PC-3 (cell line): ENCODE data around the gene ZNF138. TPM values are rescaled to one million over a fixed set of nuclear protein-coding genes. Genes with fewer than 3 reads are reported as not detected.

ENCODE experiments used
- ATAC-seq: fragments of 200-7000 bp; cut with Tn5 transposase; 2 replicates; pipeline ENCODE4 v1.9.1; 2020; ENCODE audit warnings: mild to moderate bottlenecking, moderate library complexity
- BruUV-seq: library from RNA; stranded (reverse); fragments of 400-500 nt; replicated peaks from 2 replicates; lab custom pipeline; 2021; lab: Mats Ljungman, UMichigan
- CTCF ChIA-PET: fragments of 300-600 bp; sonication (Branson Sonifier 250); formaldehyde crosslinking; loops from one replicate; lab custom pipeline; 2022; ENCODE audit warnings: antibody characterized with exemption; lab: Charles Lee
- POLR2A ChIA-PET: fragments of 300-600 bp; sonication (Branson Sonifier 250); formaldehyde crosslinking; loops from one replicate; lab custom pipeline; 2022; ENCODE audit warnings: antibody characterized with exemption; ENCODE audit not compliant: unreplicated experiment; lab: Charles Lee
- DNase-seq: peaks from one replicate; pipeline ENCODE4 v3.0.0-alpha.2; 2015
- H2AFZ ChIP-seq: fragments of 300-600 bp; sonication (generic); 2 replicates; pipeline ENCODE4 v1.6.0; 2016; ENCODE audit warnings: antibody characterized with exemption, low read length
- H3F3A ChIP-seq: fragments of 300-600 bp; sonication (generic); one replicate; pipeline ENCODE4 v1.6.0; 2017; ENCODE audit warnings: antibody characterized with exemption, low read length, control low read depth, mild to moderate bottlenecking; ENCODE audit not compliant: unreplicated experiment
- H3K27ac ChIP-seq: fragments of 300-600 bp; sonication (generic); 2 replicates; pipeline ENCODE4 v1.5.1; 2016; ENCODE audit warnings: mild to moderate bottlenecking, low read length
- H3K27me3 ChIP-seq: fragments of 300-600 bp; sonication (generic); 2 replicates; pipeline ENCODE4 v1.6.1; 2016; ENCODE audit warnings: low read length, mixed read lengths
- H3K36me3 ChIP-seq: fragments of 300-600 bp; sonication (generic); 2 replicates; pipeline ENCODE4 v1.6.1; 2016; ENCODE audit warnings: low read depth, mixed run types, low read length, mixed read lengths
- H3K4me1 ChIP-seq: fragments of 300-600 bp; sonication (generic); 2 replicates; pipeline ENCODE4 v1.5.1; 2016; ENCODE audit warnings: low read length; ENCODE audit not compliant: insufficient read depth
- H3K4me2 ChIP-seq: fragments of 300-600 bp; sonication (generic); 2 replicates; pipeline ENCODE4 v1.6.0; 2016; ENCODE audit warnings: low read length
- H3K4me3 ChIP-seq: fragments of 300-600 bp; sonication (generic); 2 replicates; pipeline ENCODE4 v1.5.1; 2016; ENCODE audit warnings: mild to moderate bottlenecking, low read length, mixed read lengths
- H3K79me2 ChIP-seq: fragments of 300-600 bp; sonication (generic); 2 replicates; pipeline ENCODE4 v1.6.1; 2017; ENCODE audit warnings: low read length, mixed read lengths
- H3K9ac ChIP-seq: fragments of 300-600 bp; sonication (generic); 2 replicates; pipeline ENCODE4 v1.6.0; 2016; ENCODE audit warnings: mild to moderate bottlenecking, low read length
- H3K9me2 ChIP-seq: fragments of 300-600 bp; sonication (generic); replicated peaks from 2 replicates; pipeline ENCODE4 v1.6.1; 2016; ENCODE audit warnings: mixed run types, low read length, mixed read lengths
- H3K9me3 ChIP-seq: fragments of 300-600 bp; sonication (generic); 2 replicates; pipeline ENCODE4 v1.6.1; 2016; ENCODE audit warnings: low read length, mixed read lengths
- H4K20me1 ChIP-seq: fragments of 300-600 bp; sonication (generic); 2 replicates; pipeline ENCODE4 v1.6.1; 2016; ENCODE audit warnings: low read length, mixed read lengths
- EZH2 ChIP-seq: fragments of 300-600 bp; sonication (generic); IDR thresholded peaks from one replicate; pipeline ENCODE4 v1.6.1; 2017; ENCODE audit warnings: antibody characterized with exemption, mild to moderate bottlenecking, low read length; ENCODE audit not compliant: unreplicated experiment
- EZH2phosphoT487 ChIP-seq: fragments of 300-600 bp; sonication (generic); IDR thresholded peaks from 2 replicates; pipeline ENCODE4 v1.6.1; 2018; ENCODE audit warnings: mild to moderate bottlenecking, antibody characterized with exemption, low read length, borderline replicate concordance
- intact Hi-C: fragments of 100-400 bp; cut with micrococcal nuclease; formaldehyde crosslinking; loops from 2 replicates; pipeline ENCODE4 v1.9.0; 2023
- total RNA-seq: library from RNA; depleted of rRNA; stranded (reverse); fragments of >200 nt; gene quantifications from 2 replicates; pipeline ENCODE4 v1.2.3, GENCODE V29; 2014
- TF ChIP-seq, protein P1 (sequence below): fragments of 300-600 bp; sonication (generic); conservative IDR thresholded peaks from 2 replicates; pipeline ENCODE4 v1.5.1; 2017; ENCODE audit warnings: antibody characterized with exemption, low read depth, mild to moderate bottlenecking, low read length

ZNF138 gene
- total RNA-seq, 1 experiment from 2014 or later, result 10.9 TPM

DNA sequence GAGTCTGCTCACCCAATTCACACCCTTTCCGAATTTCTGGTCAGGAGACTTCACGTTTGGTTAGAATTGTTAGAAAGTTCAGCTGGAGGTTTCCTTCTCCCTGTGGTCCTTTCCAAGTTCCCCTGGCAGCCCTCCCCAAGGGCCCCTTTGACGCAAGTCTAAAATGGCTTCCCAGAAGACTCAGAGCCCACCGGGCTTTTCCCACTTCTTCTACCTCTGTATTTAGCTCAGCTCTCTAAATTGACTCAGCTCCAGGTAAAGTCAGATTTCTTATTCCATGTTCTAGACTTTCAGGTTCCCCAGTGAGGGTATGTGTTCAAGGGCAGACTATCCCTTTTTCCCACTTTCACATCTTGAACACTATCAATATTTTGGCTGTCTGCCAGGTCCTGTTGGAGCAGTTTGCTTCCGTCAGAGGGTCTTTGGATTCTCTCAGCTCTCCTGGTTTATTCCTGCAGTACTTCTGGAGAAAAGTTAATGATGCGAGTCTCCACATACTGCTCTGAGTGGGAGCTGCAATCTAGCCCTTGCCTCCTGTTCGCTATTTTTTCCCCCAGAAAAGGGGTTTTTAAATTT, 55.8 kb downstream of the ZNF138 start:
- TF ChIP-seq, protein P1, sequence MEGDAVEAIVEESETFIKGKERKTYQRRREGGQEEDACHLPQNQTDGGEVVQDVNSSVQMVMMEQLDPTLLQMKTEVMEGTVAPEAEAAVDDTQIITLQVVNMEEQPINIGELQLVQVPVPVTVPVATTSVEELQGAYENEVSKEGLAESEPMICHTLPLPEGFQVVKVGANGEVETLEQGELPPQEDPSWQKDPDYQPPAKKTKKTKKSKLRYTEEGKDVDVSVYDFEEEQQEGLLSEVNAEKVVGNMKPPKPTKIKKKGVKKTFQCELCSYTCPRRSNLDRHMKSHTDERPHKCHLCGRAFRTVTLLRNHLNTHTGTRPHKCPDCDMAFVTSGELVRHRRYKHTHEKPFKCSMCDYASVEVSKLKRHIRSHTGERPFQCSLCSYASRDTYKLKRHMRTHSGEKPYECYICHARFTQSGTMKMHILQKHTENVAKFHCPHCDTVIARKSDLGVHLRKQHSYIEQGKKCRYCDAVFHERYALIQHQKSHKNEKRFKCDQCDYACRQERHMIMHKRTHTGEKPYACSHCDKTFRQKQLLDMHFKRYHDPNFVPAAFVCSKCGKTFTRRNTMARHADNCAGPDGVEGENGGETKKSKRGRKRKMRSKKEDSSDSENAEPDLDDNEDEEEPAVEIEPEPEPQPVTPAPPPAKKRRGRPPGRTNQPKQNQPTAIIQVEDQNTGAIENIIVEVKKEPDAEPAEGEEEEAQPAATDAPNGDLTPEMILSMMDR, result no peak
- no peak for TF ChIP-seq EZH2phosphoT487
- no peak for TF ChIP-seq EZH2
- no peak overlapping the region for H3K27ac ChIP-seq
- H3K4me1 ChIP-seq, result no peaks in the 10 kb centered on the region
- DNase-seq, result no peak
- ChIA-PET POLR2A (no interaction called here), CTCF (no interaction called here)
- no peaks in the 10 kb centered on the region for H3K9me2 ChIP-seq
- ATAC-seq, result no peak
- H4K20me1 ChIP-seq, result no peaks in the 10 kb centered on the region
- no peaks in the 10 kb centered on the region for H3K36me3 ChIP-seq
- H3K4me2 ChIP-seq, result no peak overlapping the region
- no peak overlapping the region for H3K9ac ChIP-seq
- H3K4me3 ChIP-seq, result no peak overlapping the region
- H3F3A ChIP-seq, result no peaks in the 10 kb centered on the region
- H3K9me3 ChIP-seq, result no peaks in the 10 kb centered on the region
- H2AFZ ChIP-seq, result no peak overlapping the region
- H3K27me3 ChIP-seq, result no peaks in the 10 kb centered on the region
- no TSS peak for BruUV-seq
- intact Hi-C loops, result no loop called here
- no peaks in the 10 kb centered on the region for H3K79me2 ChIP-seq

DNA sequence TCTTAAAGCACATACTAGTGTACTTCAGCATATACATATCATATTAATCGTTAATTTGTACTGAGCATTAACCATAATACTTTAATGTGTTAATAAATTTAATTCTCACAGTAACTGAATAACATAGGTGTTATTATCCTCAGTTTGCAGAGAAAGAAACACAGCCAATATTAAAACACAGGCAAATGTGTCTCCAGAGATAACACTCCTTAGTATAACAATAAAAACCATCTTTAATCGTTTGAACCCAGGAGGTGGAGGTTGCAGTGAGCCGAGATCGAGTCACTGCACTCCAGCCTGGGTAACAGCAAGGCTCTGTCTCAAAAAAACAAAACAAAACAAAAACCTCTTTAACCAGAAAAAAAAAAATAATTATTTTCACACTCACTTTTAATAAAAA, 59.5 kb downstream of the ZNF138 start:
- no peak for TF ChIP-seq EZH2
- no peak for TF ChIP-seq EZH2phosphoT487
- TF ChIP-seq, protein P1, result no peak
- Histone ChIP-seq H4K20me1 (no peaks in the 10 kb centered on the region), H2AFZ (no peak overlapping the region), H3K79me2 (no peaks in the 10 kb centered on the region), H3K36me3 (no peaks in the 10 kb centered on the region), H3K27me3 (no peaks in the 10 kb centered on the region), H3K9ac (no peak overlapping the region), H3K27ac (no peak overlapping the region), H3K4me1 (no peaks in the 10 kb centered on the region), H3K4me3 (no peak overlapping the region), H3F3A (no peaks in the 10 kb centered on the region), H3K4me2 (no peak overlapping the region), H3K9me3 (no peaks in the 10 kb centered on the region), H3K9me2 (no peaks in the 10 kb centered on the region)
- no peak for ATAC-seq
- ChIA-PET CTCF (no interaction called here), POLR2A (no interaction called here)
- BruUV-seq, result no TSS peak
- no peak for DNase-seq
- intact Hi-C loops, result no loop called here

DNA sequence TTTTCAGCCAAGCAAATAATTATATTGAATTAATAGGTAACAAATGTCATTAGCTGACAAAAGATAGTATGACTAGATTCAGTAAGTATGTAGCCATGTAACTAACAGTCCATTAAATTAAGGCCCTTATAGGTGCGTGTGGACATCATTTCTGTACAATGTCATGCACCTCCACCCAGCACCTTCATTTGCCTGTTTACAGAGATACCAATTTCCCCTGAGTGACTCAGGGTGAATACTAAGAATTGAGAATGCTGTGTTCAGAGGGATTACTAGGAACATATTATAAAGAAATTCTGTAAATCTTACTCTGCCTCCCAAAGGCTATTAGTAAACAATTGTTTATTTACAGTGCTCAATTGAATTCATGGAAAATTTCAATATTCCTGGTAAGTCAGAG, 60.7 kb downstream of the ZNF138 start:
- no peaks in the 10 kb centered on the region for H3K27me3 ChIP-seq
- POLR2A ChIA-PET, result no interaction called here
- H3K36me3 ChIP-seq, result no peaks in the 10 kb centered on the region
- intact Hi-C loops, result no loop called here
- BruUV-seq, result no TSS peak
- H3K79me2 ChIP-seq, result no peaks in the 10 kb centered on the region
- H3K9me3 ChIP-seq, result no peaks in the 10 kb centered on the region
- CTCF ChIA-PET, result no interaction called here
- no peaks in the 10 kb centered on the region for H3F3A ChIP-seq
- no peaks in the 10 kb centered on the region for H3K9me2 ChIP-seq
- no peak overlapping the region for H3K4me3 ChIP-seq
- ATAC-seq (no peak), DNase-seq (no peak)
- no peaks in the 10 kb centered on the region for H3K4me1 ChIP-seq
- H3K9ac ChIP-seq, result no peak overlapping the region
- TF ChIP-seq EZH2phosphoT487, result no peak
- no peak for TF ChIP-seq EZH2
- TF ChIP-seq, protein P1, result no peak
- no peaks in the 10 kb centered on the region for H4K20me1 ChIP-seq
- no peak overlapping the region for H3K27ac ChIP-seq
- H2AFZ ChIP-seq, result no peak overlapping the region
- H3K4me2 ChIP-seq, result no peak overlapping the region
